ENCODE data around the gene SAMD4A. TPM values are rescaled to one million over a fixed set of nuclear protein-coding genes. Genes with fewer than 3 reads are reported as not detected.
A peak's percentile ranks its signal among the peaks of the same experiment; 100 is the strongest.

The SAMD4A gene
- polyA plus RNA-seq, 3 donors: 3.2 to 8.6 (median 4.2) TPM

DNA sequence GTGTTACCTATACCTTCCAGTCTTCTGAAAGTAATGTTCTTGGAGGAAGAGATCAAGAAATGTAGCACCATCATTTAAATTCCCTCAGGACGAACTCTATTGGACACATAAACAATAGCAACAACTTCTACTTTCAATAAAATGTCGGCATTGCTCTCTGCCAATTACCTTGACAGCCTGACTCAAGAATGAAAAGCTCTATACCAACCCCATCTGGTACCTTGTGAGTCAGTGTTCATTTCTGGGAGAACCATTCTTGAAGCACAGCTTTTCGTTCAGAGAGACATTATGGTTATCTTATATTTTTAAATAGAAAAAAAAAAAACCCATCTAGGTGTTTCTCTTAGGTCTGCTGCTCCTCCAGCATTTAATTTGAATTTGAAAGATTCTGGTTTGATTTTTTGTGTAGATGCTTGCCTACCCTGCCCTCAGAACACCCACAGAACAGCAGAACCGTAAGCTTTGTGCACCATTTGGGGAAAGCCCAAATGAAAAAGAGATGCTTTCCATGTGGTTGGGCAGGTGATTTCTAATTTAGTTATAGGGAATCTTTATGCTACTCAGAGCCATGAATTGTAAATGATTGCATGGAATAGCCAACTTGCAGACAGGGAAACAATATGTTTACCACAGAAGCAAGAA is 156.0 kb downstream of the SAMD4A start:
- H3K27ac Mint-ChIP-seq: no peak overlapping the region
- H3K79me2 ChIP-seq (ENCODE audit: insufficient read depth, low read length): no peaks in the 10 kb centered on the region

GRCh38 chr14:54724123-54724522 is 157.2 kb downstream of the SAMD4A start:
- H3K9me3 ChIP-seq (replicated peaks in 1 of 2; ENCODE audit: control insufficient read depth in 1 of 2, insufficient read depth in 1 of 2, low read length in 2 of 2): no peaks in the 10 kb centered on the region
- no peak overlapping the region for H3K4me2 ChIP-seq (replicated peaks; ENCODE audit: extremely low read depth, low read length, poor library complexity, severe bottlenecking)
- Mint-ChIP-seq H3K27me3 (ENCODE audit: low read depth in 3 of 3) (peaks cover 5 to 7% (median 6%) of the 10 kb centered on the region in 3 donors), H3K27ac (no peak overlapping the region), H3K36me3 (no peaks in the 10 kb centered on the region), H3K9me3 (no peaks in the 10 kb centered on the region), H3K4me3 (no peak overlapping the region), H3K4me1 (peaks cover 5% of the 10 kb centered on the region)
- H3K9ac ChIP-seq (ENCODE audit: insufficient read depth, low read length, poor library complexity, severe bottlenecking): no peak overlapping the region
- no peaks in the 10 kb centered on the region for H4K20me1 ChIP-seq (ENCODE audit: insufficient read depth, low read length)
- intact Hi-C loops (cut with micrococcal nuclease): no loop called here
- no peaks in the 10 kb centered on the region for H3K36me3 ChIP-seq (replicated peaks in 1 of 2; ENCODE audit: control insufficient read depth in 1 of 2, insufficient read depth in 2 of 2, low read length in 2 of 2)
- H3K4me1 ChIP-seq (ENCODE audit: control insufficient read depth in 1 of 2, insufficient read depth in 2 of 2, low read length in 2 of 2): no peaks in the 10 kb centered on the region
- H3K27ac ChIP-seq (ENCODE audit: low read depth in 1 of 2, low read length in 2 of 2): no peak overlapping the region
- WGBS (ENCODE audit: insufficient coverage): 82% methylated on average over 4 of the region's 4 CpGs
- no peak for DNase-seq
- TF ChIP-seq, protein P1, sequence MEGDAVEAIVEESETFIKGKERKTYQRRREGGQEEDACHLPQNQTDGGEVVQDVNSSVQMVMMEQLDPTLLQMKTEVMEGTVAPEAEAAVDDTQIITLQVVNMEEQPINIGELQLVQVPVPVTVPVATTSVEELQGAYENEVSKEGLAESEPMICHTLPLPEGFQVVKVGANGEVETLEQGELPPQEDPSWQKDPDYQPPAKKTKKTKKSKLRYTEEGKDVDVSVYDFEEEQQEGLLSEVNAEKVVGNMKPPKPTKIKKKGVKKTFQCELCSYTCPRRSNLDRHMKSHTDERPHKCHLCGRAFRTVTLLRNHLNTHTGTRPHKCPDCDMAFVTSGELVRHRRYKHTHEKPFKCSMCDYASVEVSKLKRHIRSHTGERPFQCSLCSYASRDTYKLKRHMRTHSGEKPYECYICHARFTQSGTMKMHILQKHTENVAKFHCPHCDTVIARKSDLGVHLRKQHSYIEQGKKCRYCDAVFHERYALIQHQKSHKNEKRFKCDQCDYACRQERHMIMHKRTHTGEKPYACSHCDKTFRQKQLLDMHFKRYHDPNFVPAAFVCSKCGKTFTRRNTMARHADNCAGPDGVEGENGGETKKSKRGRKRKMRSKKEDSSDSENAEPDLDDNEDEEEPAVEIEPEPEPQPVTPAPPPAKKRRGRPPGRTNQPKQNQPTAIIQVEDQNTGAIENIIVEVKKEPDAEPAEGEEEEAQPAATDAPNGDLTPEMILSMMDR (IDR thresholded peaks at IDR 0.05): no peak
- no peak overlapping the region for H3K4me3 ChIP-seq (replicated peaks in 1 of 3; ENCODE audit: low read depth in 2 of 3, low read length in 3 of 3)
- H2AFZ ChIP-seq (ENCODE audit: insufficient read depth, low read depth, low read length, poor library complexity, severe bottlenecking): no peak overlapping the region
- no peaks in the 10 kb centered on the region for H3K79me2 ChIP-seq (ENCODE audit: insufficient read depth, low read length)
- H3K27me3 ChIP-seq (ENCODE audit: control insufficient read depth in 2 of 2, insufficient read depth in 2 of 2, low read length in 2 of 2): no peaks in the 10 kb centered on the region

More for the DNA sequence above, 156.0 kb downstream of the SAMD4A start:
- H4K20me1 ChIP-seq (ENCODE audit: insufficient read depth, low read length): no peaks in the 10 kb centered on the region
- H2AFZ ChIP-seq (ENCODE audit: insufficient read depth, low read depth, low read length, poor library complexity, severe bottlenecking): no peak overlapping the region
- H3K4me2 ChIP-seq (replicated peaks; ENCODE audit: extremely low read depth, low read length, poor library complexity, severe bottlenecking): no peak overlapping the region
- Mint-ChIP-seq H3K36me3 (no peaks in the 10 kb centered on the region), H3K27me3 (ENCODE audit: low read depth in 3 of 3) (peaks cover 5 to 9% (median 7%) of the 10 kb centered on the region in 3 donors), H3K4me3 (no peak overlapping the region), H3K4me1 (peaks cover 2% of the 10 kb centered on the region), H3K9me3 (no peaks in the 10 kb centered on the region)
- intact Hi-C loops (cut with micrococcal nuclease): no loop called here
- H3K36me3 ChIP-seq (replicated peaks in 1 of 2; ENCODE audit: control insufficient read depth in 1 of 2, insufficient read depth in 2 of 2, low read length in 2 of 2): no peaks in the 10 kb centered on the region
- H3K27ac ChIP-seq (ENCODE audit: low read depth in 1 of 2, low read length in 2 of 2): no peak overlapping the region
- WGBS (ENCODE audit: insufficient coverage): 0% methylated on average over 1 of the region's 4 CpGs
- H3K4me1 ChIP-seq (ENCODE audit: control insufficient read depth in 1 of 2, insufficient read depth in 2 of 2, low read length in 2 of 2): no peaks in the 10 kb centered on the region
- TF ChIP-seq, protein P1 (IDR thresholded peaks at IDR 0.05): peak; percentile 22
- no peak overlapping the region for H3K9ac ChIP-seq (ENCODE audit: insufficient read depth, low read length, poor library complexity, severe bottlenecking)
- no peaks in the 10 kb centered on the region for H3K27me3 ChIP-seq (ENCODE audit: control insufficient read depth in 2 of 2, insufficient read depth in 2 of 2, low read length in 2 of 2)
- H3K9me3 ChIP-seq (replicated peaks in 1 of 2; ENCODE audit: control insufficient read depth in 1 of 2, insufficient read depth in 1 of 2, low read length in 2 of 2): no peaks in the 10 kb centered on the region
- DNase-seq: peak in 1 of 3 donors; percentile 8
- no peak overlapping the region for H3K4me3 ChIP-seq (replicated peaks in 1 of 3; ENCODE audit: low read depth in 2 of 3, low read length in 3 of 3)
